GM18951 (cell line): Measurements from ENCODE around the gene PSMD11.

Experiments
- POLR2A ChIP-seq: IDR thresholded peaks from 4 replicates; pipeline ENCODE4 v1.6.1; 2011; ENCODE audit warnings: mild to moderate bottlenecking; ENCODE audit not compliant: insufficient read length, insufficient read depth; ENCODE audit errors: extremely low read depth
- in situ Hi-C: fragments of 300-500 bp; cut with MboI; formaldehyde crosslinking; loops from one replicate; pipeline ENCODE4 v1.12.0; 2022; ENCODE audit warnings: low sequenced_read_pairs, mixed read lengths, inconsistent platforms; ENCODE audit not compliant: unreplicated experiment

The PSMD11 gene

GRCh38 chr17:32488177-32488542, 43.9 kb downstream of the PSMD11 start:
- TF ChIP-seq POLR2A: no peak
- in situ Hi-C loops: no loop called here

GRCh38 chr17:32488604-32489180, 44.4 kb downstream of the PSMD11 start:
- in situ Hi-C loops: no loop called here
- no peak for TF ChIP-seq POLR2A

- in situ Hi-C loops: no loop called here
- TF ChIP-seq POLR2A: no peak
Measured at GRCh38 chr17:32489320-32490100, 45.2 kb downstream of the PSMD11 start.

DNA sequence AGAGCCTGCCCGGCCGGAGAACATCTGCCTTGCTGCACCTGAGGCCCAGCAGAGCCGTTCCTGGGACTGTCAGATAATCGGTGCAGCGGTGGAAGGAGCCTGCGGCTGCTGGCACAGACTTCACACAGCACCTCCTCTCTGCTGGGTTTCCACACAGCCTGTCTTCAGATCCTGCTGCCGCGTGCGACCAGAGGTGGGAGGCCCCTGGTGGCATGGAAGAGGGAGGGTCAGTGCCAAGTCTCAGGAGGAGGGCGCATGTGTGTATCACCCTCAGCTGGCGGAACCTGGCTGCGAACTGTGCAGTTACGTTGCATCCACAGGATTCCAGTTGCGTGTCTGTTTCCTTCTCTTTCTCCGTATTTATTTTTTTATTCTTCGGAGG, 45.8 kb downstream of the PSMD11 start:
- no peak for TF ChIP-seq POLR2A
- in situ Hi-C loops: no loop called here

DNA sequence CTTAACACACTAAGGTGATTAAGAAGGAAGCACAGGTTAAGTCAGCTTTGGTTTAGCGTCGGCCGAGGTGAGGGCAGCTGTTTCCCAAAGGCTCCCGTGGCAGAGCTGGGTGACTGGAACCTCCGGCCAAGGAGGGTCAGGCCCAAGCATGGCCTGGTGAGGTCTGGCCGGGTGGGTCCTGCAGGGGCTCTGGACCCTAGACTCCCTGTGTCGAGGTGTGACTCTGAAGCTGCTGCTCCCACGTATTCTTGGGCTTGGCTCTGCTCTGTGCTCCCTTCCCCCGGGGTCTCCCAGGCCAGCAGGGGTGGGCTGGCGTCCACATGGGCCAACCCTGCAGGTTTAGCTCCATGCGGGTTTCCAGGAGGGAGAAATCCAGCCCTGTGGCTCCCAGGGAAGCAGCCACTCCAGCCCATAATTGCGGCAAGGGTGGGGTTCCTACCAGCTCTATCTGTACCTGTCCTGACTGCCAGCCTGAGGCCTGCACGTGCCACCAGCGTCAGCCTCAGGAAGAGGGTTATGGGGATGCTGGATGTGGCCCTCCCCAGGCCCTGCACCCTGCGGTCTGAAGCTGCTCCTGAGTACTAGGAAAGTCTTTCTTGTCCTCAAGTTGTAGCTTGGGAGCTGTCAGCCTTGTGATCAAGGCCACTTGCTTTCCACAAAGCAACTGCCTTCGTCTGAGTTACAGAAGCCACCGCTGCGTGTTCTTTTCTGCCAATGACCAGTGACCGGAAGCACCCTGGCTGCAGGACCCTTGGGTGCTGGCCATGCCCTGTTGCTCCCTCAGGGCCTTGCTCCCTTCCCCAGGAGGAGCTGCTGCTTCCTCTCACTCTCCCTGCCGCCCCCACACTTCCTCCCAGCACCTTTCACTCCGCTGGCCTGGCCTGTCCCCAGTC, 47.3 kb downstream of the PSMD11 start:
- TF ChIP-seq POLR2A: no peak
- in situ Hi-C loops: no loop called here

- in situ Hi-C loops: no loop called here
- no peak for TF ChIP-seq POLR2A
Measured at GRCh38 chr17:32492264-32492589, 47.9 kb downstream of the PSMD11 start.

DNA sequence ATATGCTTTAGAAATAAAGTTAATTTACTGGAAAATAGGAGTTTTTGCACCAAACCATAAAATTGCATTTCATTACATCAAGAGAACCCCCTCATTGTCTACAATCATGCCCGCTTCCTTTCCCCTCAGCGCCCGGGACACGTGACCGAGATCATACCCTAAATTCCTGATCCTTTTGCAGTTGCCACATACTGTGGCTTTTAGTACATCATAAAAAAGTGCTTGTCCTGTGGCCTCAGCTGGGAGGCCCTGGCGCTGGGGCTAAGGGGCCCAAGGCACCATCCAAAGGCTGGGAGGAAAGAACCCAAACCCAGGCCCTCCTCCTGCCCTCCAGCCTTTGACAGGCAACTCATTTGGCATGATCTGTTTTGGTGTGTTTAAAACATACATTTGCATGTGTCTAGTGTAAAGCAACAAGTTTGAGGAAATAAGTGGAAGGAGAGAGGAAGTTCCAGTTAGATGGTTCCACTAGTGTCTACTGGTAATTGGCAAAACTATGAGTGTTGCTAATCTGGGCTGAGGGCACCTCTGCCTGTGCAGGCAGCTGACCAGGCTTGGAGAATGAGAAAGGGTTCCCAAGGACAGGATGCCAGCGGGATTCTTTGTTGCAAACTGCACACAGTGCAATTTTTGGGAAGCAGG, 48.5 kb downstream of the PSMD11 start:
- in situ Hi-C loops: no loop called here

DNA sequence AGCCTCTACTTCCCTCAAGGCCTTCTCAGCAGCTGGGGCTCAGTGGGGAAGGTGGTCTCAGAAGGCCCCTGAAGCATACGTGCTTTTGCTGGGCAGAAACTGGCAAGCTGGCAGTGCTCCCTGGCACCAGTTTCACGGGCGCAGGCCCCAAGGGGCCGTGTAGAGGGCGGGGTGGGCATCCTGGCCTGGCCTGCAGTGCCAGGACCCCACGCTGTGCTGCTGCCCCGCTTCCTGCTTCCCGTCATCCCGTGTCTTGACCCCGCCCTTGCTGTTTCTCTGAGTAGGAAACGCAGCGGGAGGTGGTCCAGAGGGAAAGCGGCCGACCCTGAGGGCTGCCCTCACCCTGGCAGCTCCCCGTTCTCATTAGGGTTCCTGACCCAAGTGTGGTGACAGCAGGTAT, 49.3 kb downstream of the PSMD11 start:
- no peak for TF ChIP-seq POLR2A
- in situ Hi-C loops: no loop called here

More for the DNA sequence above, 48.5 kb downstream of the PSMD11 start:
- TF ChIP-seq POLR2A: no peak

DNA sequence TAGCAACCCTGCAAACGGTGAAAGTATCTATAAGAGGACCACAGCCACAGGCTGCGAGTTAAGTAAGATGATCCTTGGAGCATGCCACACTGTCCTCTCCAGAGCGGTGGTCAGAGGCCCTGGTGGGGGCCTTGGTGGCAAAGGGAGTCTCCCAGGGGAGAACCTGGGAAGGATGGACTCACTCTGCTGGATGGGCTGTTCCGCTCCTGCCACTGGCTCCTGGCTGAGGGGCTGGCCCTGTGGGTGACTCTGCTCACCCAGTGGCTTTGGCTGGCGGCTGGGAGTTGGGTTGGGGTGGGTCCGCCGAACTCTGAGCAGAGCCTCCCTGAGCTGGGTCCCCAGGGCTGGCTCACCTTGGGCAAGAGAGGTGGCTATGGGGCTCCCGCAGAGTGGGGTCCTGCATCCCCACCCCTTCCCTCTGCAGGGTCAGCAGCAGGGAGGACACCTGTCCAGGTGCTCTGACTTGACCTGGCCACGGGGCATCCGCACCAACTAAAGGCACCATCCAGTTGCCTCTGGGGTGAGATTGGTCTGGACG, 49.7 kb downstream of the PSMD11 start:
- in situ Hi-C loops: no loop called here

GRCh38 chr17:32494621-32495358, 50.5 kb downstream of the PSMD11 start:
- in situ Hi-C loops: no loop called here
- TF ChIP-seq POLR2A: no peak

More for the DNA sequence above, 49.7 kb downstream of the PSMD11 start:
- no peak for TF ChIP-seq POLR2A

DNA sequence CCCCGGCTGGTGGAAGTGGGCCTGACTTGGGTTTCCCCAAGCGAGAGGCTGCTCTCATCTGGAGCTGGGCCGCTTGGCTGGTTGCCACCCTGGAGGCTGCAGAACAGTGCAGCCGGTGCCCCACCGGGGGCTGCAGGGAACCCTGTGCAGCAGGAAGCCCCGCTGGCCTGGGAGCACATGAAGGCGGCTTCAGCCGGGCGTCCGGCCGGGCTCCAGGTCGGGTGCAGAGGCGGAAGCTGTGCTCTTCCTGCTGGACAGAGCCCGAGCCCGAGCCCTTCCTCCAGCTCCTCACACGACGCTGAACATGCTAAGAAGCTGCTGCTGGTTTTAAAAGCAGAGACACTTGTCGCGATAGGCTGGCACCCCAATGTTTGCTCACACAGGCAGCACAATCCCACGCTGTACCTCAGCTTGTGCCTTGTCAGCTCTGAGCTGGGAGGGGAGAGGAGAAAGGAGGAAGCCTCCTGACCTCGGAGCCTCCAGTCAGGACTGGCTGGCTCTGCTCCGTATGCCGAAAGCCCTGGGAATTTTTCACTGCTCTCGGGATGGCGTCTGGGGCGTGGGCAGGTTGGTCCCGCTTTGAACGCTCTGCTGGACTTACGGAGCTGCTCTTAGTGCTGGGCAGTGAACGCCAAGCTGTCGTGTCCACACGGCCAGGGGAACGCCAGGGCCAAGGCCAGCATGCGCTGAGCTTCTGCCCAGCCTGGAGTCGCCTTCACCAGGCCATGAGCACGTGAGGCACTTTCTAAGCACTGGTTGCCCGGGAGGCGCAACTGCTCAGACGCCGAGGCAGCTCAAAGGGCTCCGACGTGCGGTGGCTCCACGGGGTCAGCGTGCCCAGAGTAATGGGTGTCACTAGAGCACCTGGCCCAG, 51.3 kb downstream of the PSMD11 start:
- in situ Hi-C loops: no loop called here
- no peak for TF ChIP-seq POLR2A

DNA sequence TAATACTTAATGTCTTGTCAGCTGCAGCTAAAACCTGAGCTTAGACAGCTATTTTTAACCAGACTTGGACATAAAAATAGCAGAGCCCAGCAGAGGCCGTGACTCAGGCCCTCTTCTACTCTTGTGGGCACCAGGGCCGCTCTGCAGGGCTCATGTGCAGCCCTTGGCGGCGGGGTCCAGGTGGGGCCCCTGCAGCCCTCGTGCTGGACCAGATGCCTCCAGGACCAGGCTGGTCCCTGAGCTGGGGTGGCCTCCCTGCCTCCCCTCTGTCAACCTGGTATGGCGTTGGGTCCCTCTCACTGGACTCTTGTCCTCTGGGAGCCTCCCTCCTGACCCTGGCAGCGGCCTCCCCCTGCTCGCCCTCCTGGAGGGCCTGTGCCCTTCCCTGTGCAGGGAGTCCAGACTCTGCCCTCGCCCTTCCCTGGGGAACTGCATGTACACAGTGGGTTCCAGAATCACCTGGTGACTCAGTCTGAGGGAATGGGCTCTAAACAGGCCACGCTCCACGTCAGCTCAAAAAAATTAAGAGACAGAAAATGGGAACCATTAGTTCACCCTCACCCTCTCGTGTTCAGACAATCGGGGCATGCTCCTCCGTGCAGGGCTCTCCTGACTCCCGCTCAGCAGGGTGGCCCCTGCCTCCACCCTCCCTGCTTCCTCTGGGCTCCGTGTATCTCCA, 52.2 kb downstream of the PSMD11 start:
- in situ Hi-C loops: no loop called here
- no peak for TF ChIP-seq POLR2A
